IMR-90 (cell line): Measurements from ENCODE around the gene PHF8.

Experiments used
- BHLHE40 ChIP-seq: fragments of 150-350 bp; IDR thresholded peaks from 2 replicates; pipeline ENCODE4 v1.6.1; 2016; ENCODE audit warnings: mild to moderate bottlenecking, low read depth, low read length
- CTCF ChIP-seq: conservative IDR thresholded peaks from 2 replicates; pipeline ENCODE4 v1.5.1; 2012; ENCODE audit warnings: mild to moderate bottlenecking, low read depth, low read length, improper control_type of control experiment
- MAFK ChIP-seq: IDR thresholded peaks from 2 replicates; pipeline ENCODE4 v1.6.1; 2012; ENCODE audit warnings: low read depth, low read length, improper control_type of control experiment
- MXI1 ChIP-seq: IDR thresholded peaks from 2 replicates; pipeline ENCODE4 v1.6.1; 2012; ENCODE audit warnings: low read depth, mild to moderate bottlenecking, low read length, moderate library complexity, borderline replicate concordance
- POLR2A ChIP-seq: IDR thresholded peaks from 2 replicates; pipeline ENCODE4 v1.6.1; 2012; ENCODE audit warnings: mild to moderate bottlenecking, low read depth, low read length
- RAD21 ChIP-seq: IDR thresholded peaks from 2 replicates; pipeline ENCODE4 v1.6.1; 2012; ENCODE audit warnings: low read length, improper control_type of control experiment
- RCOR1 ChIP-seq: IDR thresholded peaks from 2 replicates; pipeline ENCODE4 v1.6.1; 2012; ENCODE audit warnings: mild to moderate bottlenecking, low read length, improper control_type of control experiment; ENCODE audit not compliant: insufficient replicate concordance
- SMC3 ChIP-seq: fragments of 150-350 bp; IDR thresholded peaks from 2 replicates; pipeline ENCODE4 v1.6.1; 2016; ENCODE audit warnings: low read depth, mild to moderate bottlenecking, antibody characterized with exemption, low read length, moderate library complexity
- TF ChIP-seq, protein P1 (sequence below): fragments of 150-350 bp; IDR thresholded peaks from 2 replicates; pipeline ENCODE4 v1.6.1; 2016; ENCODE audit warnings: low read depth, mild to moderate bottlenecking, low read length, moderate library complexity, borderline replicate concordance

DNA sequence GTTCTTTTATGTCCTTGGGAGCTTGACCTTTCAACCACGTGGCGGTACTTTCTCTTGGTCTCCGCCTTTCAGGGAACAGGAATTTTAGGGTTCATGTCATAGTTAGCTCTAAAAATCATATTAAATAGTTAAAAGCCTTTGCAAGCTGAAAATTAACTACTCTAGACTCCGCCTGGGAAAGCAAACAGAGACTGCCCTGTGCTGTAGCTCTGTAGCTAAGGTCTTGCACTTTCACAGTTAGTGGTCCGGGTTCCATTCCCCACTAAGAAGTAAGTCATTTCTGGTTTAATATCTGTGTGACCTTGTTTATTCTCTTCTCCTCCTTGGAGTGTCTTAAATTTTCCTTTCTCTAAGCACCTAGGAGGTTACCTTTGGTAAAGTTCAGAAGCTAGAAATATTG, 118.2 kb downstream of the PHF8 start:
- TF ChIP-seq CTCF: no peak
- no peak for TF ChIP-seq POLR2A
- TF ChIP-seq SMC3: no peak
- TF ChIP-seq BHLHE40: no peak
- TF ChIP-seq RAD21: no peak
- TF ChIP-seq RCOR1: no peak
- TF ChIP-seq, protein P1, sequence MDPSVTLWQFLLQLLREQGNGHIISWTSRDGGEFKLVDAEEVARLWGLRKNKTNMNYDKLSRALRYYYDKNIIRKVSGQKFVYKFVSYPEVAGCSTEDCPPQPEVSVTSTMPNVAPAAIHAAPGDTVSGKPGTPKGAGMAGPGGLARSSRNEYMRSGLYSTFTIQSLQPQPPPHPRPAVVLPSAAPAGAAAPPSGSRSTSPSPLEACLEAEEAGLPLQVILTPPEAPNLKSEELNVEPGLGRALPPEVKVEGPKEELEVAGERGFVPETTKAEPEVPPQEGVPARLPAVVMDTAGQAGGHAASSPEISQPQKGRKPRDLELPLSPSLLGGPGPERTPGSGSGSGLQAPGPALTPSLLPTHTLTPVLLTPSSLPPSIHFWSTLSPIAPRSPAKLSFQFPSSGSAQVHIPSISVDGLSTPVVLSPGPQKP: no peak
- TF ChIP-seq MXI1: no peak
- no peak for TF ChIP-seq MAFK
